Myocyte (in vitro differentiated cells): ENCODE results near the gene ITGA11. TPM values are rescaled to one million over a fixed set of nuclear protein-coding genes. Genes with fewer than 3 reads are reported as not detected.

Experiments
- total RNA-seq: library from RNA; depleted of rRNA; stranded (reverse); fragments of >200 nt; gene quantifications from 2 replicates; pipeline ENCODE4 v1.2.3, GENCODE V29; 2014

ITGA11 gene
- total RNA-seq, 1 donor from 2014 or later: 29.2 TPM

Other genes starting within 250 kb of the ITGA11 start
- gene CALML4, start 226.8 kb downstream of the ITGA11 start, total RNA-seq: 0.26 and 2.5 TPM in 2 replicates
- 14.1 and 16.0 TPM in 2 replicates for gene CLN6, start 202.4 kb downstream of the ITGA11 start, total RNA-seq
- 55.5 and 58.5 TPM in 2 replicates for gene FEM1B, start 154.4 kb downstream of the ITGA11 start, total RNA-seq
- gene CORO2B, start 146.8 kb upstream of the ITGA11 start, total RNA-seq: 1.7 and 3.2 TPM in 2 replicates